C4-2B (cell line): ENCODE measurements around the gene DPM1.

Experiments used
- CTCF ChIP-seq: fragments of 450-650 bp; conservative IDR thresholded peaks from 2 replicates; pipeline ENCODE4 v1.5.1; 2017; ENCODE audit warnings: mild to moderate bottlenecking
- ZFX ChIP-seq: fragments of 450-650 bp; IDR thresholded peaks from 2 replicates; pipeline ENCODE4 v1.6.1; 2017

DNA sequence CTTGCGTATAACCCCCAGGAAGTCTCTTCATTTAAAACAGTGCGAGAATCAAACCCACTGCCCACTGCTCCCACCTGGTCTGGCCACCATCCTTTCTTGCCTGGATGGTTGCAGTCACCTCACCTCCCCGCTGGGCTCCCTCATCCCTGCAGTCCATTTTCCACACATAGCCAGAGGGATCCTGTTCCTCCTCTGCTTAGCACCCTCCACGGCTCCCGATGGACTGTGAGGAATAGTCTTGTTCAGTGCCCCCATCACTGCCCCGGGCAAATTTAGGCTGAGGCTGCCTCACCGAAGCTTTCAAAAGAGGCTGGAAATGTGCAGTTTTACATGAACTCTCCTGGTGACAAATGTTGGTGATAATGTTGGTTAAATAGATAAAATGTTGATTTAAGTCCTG is 46.9 kb upstream of the DPM1 start:
- TF ChIP-seq CTCF, result no peak
- TF ChIP-seq ZFX, result no peak
